ENCODE measurements around the gene ELP2. TPM values are rescaled to one million over a fixed set of nuclear protein-coding genes. Genes with fewer than 3 reads are reported as not detected.

The ELP2 gene
- polyA plus RNA-seq, 1 of the 3 experiments (the other 2 are of a cell fraction), result 38.3 TPM

- no peaks in the 10 kb centered on the region; a peak in 1 of 4 replicates for H3K4me1 ChIP-seq (ENCODE audit: control insufficient read depth in 1 of 2, insufficient read depth in 2 of 2, low read depth in 1 of 2, low read length in 1 of 2)
- TF ChIP-seq CTCF (IDR thresholded peaks at IDR 0.05), result no peak
- no peak for TF ChIP-seq TCF12 (IDR thresholded peaks at IDR 0.05)
- TF ChIP-seq YY1 (IDR thresholded peaks at IDR 0.05; ENCODE audit: low read depth), result no peak
- TF ChIP-seq TEAD4 (IDR thresholded peaks at IDR 0.05; ENCODE audit: borderline replicate concordance, insufficient read depth), result no peak
- TF ChIP-seq EP300 (IDR thresholded peaks at IDR 0.05; ENCODE audit: borderline replicate concordance in 1 of 2, low read depth in 1 of 2, low read length in 1 of 2), result no peak
- no peak for TF ChIP-seq SIN3A (IDR thresholded peaks at IDR 0.05; ENCODE audit: borderline replicate concordance, low read depth, low read length)
- TF ChIP-seq ZBTB33 (IDR thresholded peaks at IDR 0.05; ENCODE audit: borderline replicate concordance, low read depth), result no peak
- no peaks in the 10 kb centered on the region for H3K79me2 ChIP-seq (ENCODE audit: insufficient read depth)
- H3F3A ChIP-seq (replicated peaks; ENCODE audit: insufficient read depth), result no peaks in the 10 kb centered on the region
- DNase-seq, result no peak
- H2AFZ ChIP-seq (ENCODE audit: low read depth), result no peak overlapping the region
- peaks cover 79 to 81% of the 10 kb centered on the region in 2 experiments for H3K36me3 ChIP-seq (replicated peaks in 1 of 2; ENCODE audit: control insufficient read depth in 1 of 2, insufficient read depth in 2 of 2, low read length in 1 of 2)
- H3K9me2 ChIP-seq, result no peaks in the 10 kb centered on the region
- CTCF ChIA-PET, result interaction anchor here (0.6 to 1.3 kb wide), 4 partner anchors 10 to 169 kb away, joined by 3 to 4 read pairs (median 3); no protein-coding TSS in a partner anchor
- H3K27ac ChIP-seq (ENCODE audit: low read depth in 2 of 2, low read length in 1 of 2), result no peak overlapping the region
- H3K9me3 ChIP-seq, result no peaks in the 10 kb centered on the region
- H3K4me2 ChIP-seq, result no peak overlapping the region
- no peak overlapping the region for H3K4me3 ChIP-seq (ENCODE audit: low read depth in 2 of 2, low read length in 1 of 2)
- POLR2A ChIA-PET, result no interaction called here
- H4K20me1 ChIP-seq (ENCODE audit: insufficient read depth), result no peaks in the 10 kb centered on the region
- H3K27me3 ChIP-seq (ENCODE audit: insufficient read depth), result no peaks in the 10 kb centered on the region
- H3K9ac ChIP-seq, result no peak overlapping the region
Observed at GRCh38 chr18:36112302-36112701, 17.4 kb upstream of the ELP2 start.

GRCh38 chr18:36114251-36114650 lies 15.4 kb upstream of the ELP2 start:
- Histone ChIP-seq H3K36me3 (replicated peaks in 1 of 2; ENCODE audit: control insufficient read depth in 1 of 2, insufficient read depth in 2 of 2, low read length in 1 of 2) (peaks cover 78 to 80% of the 10 kb centered on the region in 2 experiments), H3K4me1 (ENCODE audit: control insufficient read depth in 1 of 2, insufficient read depth in 2 of 2, low read depth in 1 of 2, low read length in 1 of 2) (no peaks in the 10 kb centered on the region), H2AFZ (ENCODE audit: low read depth) (no peak overlapping the region), H3K27ac (ENCODE audit: low read depth in 2 of 2, low read length in 1 of 2) (no peak overlapping the region), H3K9me3 (no peaks in the 10 kb centered on the region), H3K4me3 (ENCODE audit: low read depth in 2 of 2, low read length in 1 of 2) (no peak overlapping the region), H3K4me2 (no peak overlapping the region), H4K20me1 (ENCODE audit: insufficient read depth) (no peaks in the 10 kb centered on the region), H3K79me2 (ENCODE audit: insufficient read depth) (no peaks in the 10 kb centered on the region), H3K27me3 (ENCODE audit: insufficient read depth) (no peaks in the 10 kb centered on the region), H3K9ac (no peak overlapping the region), H3K9me2 (no peaks in the 10 kb centered on the region), H3F3A (replicated peaks; ENCODE audit: insufficient read depth) (no peaks in the 10 kb centered on the region)
- no peak for TF ChIP-seq TAF1 (IDR thresholded peaks at IDR 0.05; ENCODE audit: borderline replicate concordance, low read depth, low read length)
- no peak for TF ChIP-seq SMC3 (IDR thresholded peaks at IDR 0.05; ENCODE audit: low read depth, low read length)
- TF ChIP-seq USF1 (IDR thresholded peaks at IDR 0.05; ENCODE audit: borderline replicate concordance, low read depth), result no peak
- no peak for TF ChIP-seq RCOR1 (IDR thresholded peaks at IDR 0.05; ENCODE audit: low read length)
- TF ChIP-seq POLR2AphosphoS5 (IDR thresholded peaks at IDR 0.05; ENCODE audit: low read depth, low read length), result no peak
- no peak for TF ChIP-seq SIN3A (IDR thresholded peaks at IDR 0.05; ENCODE audit: borderline replicate concordance, low read depth, low read length)
- no peak for TF ChIP-seq NFIC (IDR thresholded peaks at IDR 0.05; ENCODE audit: borderline replicate concordance)
- TF ChIP-seq GATA2 (CRISPR knock-in tag; IDR thresholded peaks at IDR 0.05), result no peak
- TF ChIP-seq NRF1 (IDR thresholded peaks at IDR 0.05; ENCODE audit: low read depth, low read length), result no peak
- no peak for TF ChIP-seq FOXJ3 (CRISPR knock-in tag; IDR thresholded peaks at IDR 0.05)
- TF ChIP-seq MAX (IDR thresholded peaks at IDR 0.05; ENCODE audit: low read depth), result no peak
- TF ChIP-seq CHD2 (IDR thresholded peaks at IDR 0.05; ENCODE audit: low read length, partially characterized antibody), result no peak
- TF ChIP-seq USF2 (IDR thresholded peaks at IDR 0.05; ENCODE audit: borderline replicate concordance, low read depth, low read length), result no peak
- CTCF ChIA-PET, result no interaction called here
- POLR2A ChIA-PET, result no interaction called here
- no peak for DNase-seq
- 93% methylated on average over 4 of the region's 4 CpGs for WGBS (ENCODE audit: low lambda C conversion rate)
